ENCODE data around the gene RPL29. TPM values are rescaled to one million over a fixed set of nuclear protein-coding genes. Genes with fewer than 3 reads are reported as not detected.

The RPL29 gene
- total RNA-seq, 2 experiments from 2014 or later = 1,502 to 1,507 TPM

- Mint-ChIP-seq H3K27me3 (no peaks in the 10 kb centered on the region), H3K36me3 (peaks cover 2% of the 10 kb centered on the region), H3K4me3 (peak overlapping the region; percentile 72), H3K27ac (peak overlapping the region; percentile 30), H3K9me3 (no peaks in the 10 kb centered on the region), H3K4me1 (ENCODE audit: low read depth) (peaks cover 33% of the 10 kb centered on the region)
- intact Hi-C loops (cut with micrococcal nuclease) = loop anchor here (1.0 to 10.0 kb wide), 4 partner anchors 7 to 471 kb away; partner anchors contain the start of genes ACY1, DCAF1, RPL29 and TEX264
- DNase-seq = peak; percentile 53
- CTCF ChIA-PET = interaction anchor here (3.2 kb wide), 1 partner anchor 11 kb away, joined by 18 read pairs; no protein-coding TSS in a partner anchor
- POLR2A ChIA-PET = interaction anchor here (1.5 kb wide), 1 partner anchor 20 kb away, joined by 6 read pairs; the partner anchor contains the start of gene RPL29
These were observed 19.7 kb downstream of the RPL29 start for GRCh38 chr3:51975852-51976549.

GRCh38 chr3:51974963-51975851 is 20.5 kb downstream of the RPL29 start, which contains the start of gene ABHD14A:
ABHD14A (plus strand) TSS chr3:51975064; CDS start chr3:51975136, 72 bp downstream.
- peak; percentile 79 for DNase-seq
- ChIA-PET CTCF (interaction anchor here (0.6 to 4.0 kb wide), 9 partner anchors 8 to 147 kb away, joined by 3 to 64 read pairs (median 12); partner anchors contain the start of genes ACY1, DUSP7, PARP3 and RRP9), POLR2A (interaction anchor here (1.0 to 2.5 kb wide), 4 partner anchors 8 to 304 kb away, joined by 3 to 30 read pairs (median 12); partner anchors contain the start of genes ACY1, PARP3, RRP9 and WDR82)
- Mint-ChIP-seq H3K27ac (peak within 1 kb of the TSS; percentile 97), H3K27me3 (no peaks in the 10 kb centered on the region), H3K9me3 (no peaks in the 10 kb centered on the region), H3K4me3 (peak within 1 kb of the TSS; percentile 99), H3K4me1 (ENCODE audit: low read depth) (peaks cover 36% of the 10 kb centered on the region), H3K36me3 (peaks cover 2% of the 10 kb centered on the region)
- intact Hi-C loops (cut with micrococcal nuclease) = loop anchor here (1.0 to 10.0 kb wide), 5 partner anchors 8 to 470 kb away; partner anchors contain the start of genes ACY1, DCAF1, PARP3 and RPL29

- CTCF ChIA-PET = interaction anchor here (0.7 to 4.0 kb wide), 20 partner anchors 9 to 473 kb away, joined by 3 to 64 read pairs (median 6); partner anchors contain the start of genes ACY1, DUSP7, GPR62 and PARP3
- peaks cover 36% of the 10 kb centered on the region for H3K4me1 Mint-ChIP-seq (ENCODE audit: low read depth)
- H3K4me3 Mint-ChIP-seq = peak overlapping the region; percentile 99
- H3K9me3 Mint-ChIP-seq = no peaks in the 10 kb centered on the region
- POLR2A ChIA-PET = interaction anchor here (0.9 to 2.5 kb wide), 9 partner anchors 9 to 313 kb away, joined by 3 to 30 read pairs (median 4); partner anchors contain the start of genes ACY1, GLYCTK, PARP3 and RPL29
- peak; percentile 44 for DNase-seq
- intact Hi-C loops (cut with micrococcal nuclease) = loop anchor here (1.0 to 10.0 kb wide), 4 partner anchors 20 to 470 kb away; partner anchors contain the start of genes DCAF1, PARP3, RPL29 and TEX264
- peaks cover 2% of the 10 kb centered on the region for H3K36me3 Mint-ChIP-seq
- H3K27me3 Mint-ChIP-seq = no peaks in the 10 kb centered on the region
- H3K27ac Mint-ChIP-seq = peak overlapping the region; percentile 97
These were observed 21.3 kb downstream of the RPL29 start for GRCh38 chr3:51974277-51974962.

GRCh38 chr3:51971350-51971749 is 24.3 kb downstream of the RPL29 start:
- Mint-ChIP-seq H3K4me3 (no peak overlapping the region), H3K36me3 (peaks cover 2% of the 10 kb centered on the region), H3K27me3 (no peaks in the 10 kb centered on the region), H3K27ac (no peak overlapping the region), H3K9me3 (no peaks in the 10 kb centered on the region), H3K4me1 (ENCODE audit: low read depth) (peaks cover 33% of the 10 kb centered on the region)
- intact Hi-C loops (cut with micrococcal nuclease) = loop anchor here (10.0 kb wide), 2 partner anchors 297 to 467 kb away; partner anchors contain the start of genes DCAF1 and TEX264
- ChIA-PET POLR2A (interaction anchor here (1.5 kb wide), 1 partner anchor 24 kb away, joined by 3 read pairs; the partner anchor contains the start of gene RPL29), CTCF (interaction anchor here (4.0 kb wide), 1 partner anchor 29 kb away, joined by 64 read pairs; the partner anchor contains the start of genes PARP3 and RRP9)
- DNase-seq = no peak

- Mint-ChIP-seq H3K36me3 (peaks cover 2% of the 10 kb centered on the region), H3K27me3 (no peaks in the 10 kb centered on the region), H3K4me1 (ENCODE audit: low read depth) (peaks cover 34% of the 10 kb centered on the region), H3K9me3 (no peaks in the 10 kb centered on the region), H3K27ac (no peak overlapping the region), H3K4me3 (no peak overlapping the region)
- no peak for DNase-seq
- intact Hi-C loops (cut with micrococcal nuclease) = loop anchor here (10.0 kb wide), 2 partner anchors 296 to 466 kb away; partner anchors contain the start of genes DCAF1 and TEX264
- ChIA-PET POLR2A (interaction anchor here (1.5 to 1.9 kb wide), 2 partner anchors 11 to 25 kb away, joined by 3 to 12 read pairs; partner anchors contain the start of gene RPL29), CTCF (interaction anchor here (0.8 to 2.1 kb wide), 2 partner anchors 12 to 29 kb away, joined by 4 to 11 read pairs; partner anchors contain the start of genes PARP3 and RRP9)
These were observed 24.9 kb downstream of the RPL29 start for GRCh38 chr3:51970606-51971300.

GRCh38 chr3:51969841-51970240 is 25.9 kb downstream of the RPL29 start:
- no peaks in the 10 kb centered on the region for H3K27me3 Mint-ChIP-seq
- no peak overlapping the region for H3K4me3 Mint-ChIP-seq
- ChIA-PET CTCF (interaction anchor here (0.9 to 2.1 kb wide), 3 partner anchors 12 to 84 kb away, joined by 3 to 11 read pairs (median 3); partner anchors contain the start of genes PARP3 and RRP9), POLR2A (interaction anchor here (0.9 to 1.9 kb wide), 3 partner anchors 12 to 28 kb away, joined by 3 to 12 read pairs (median 3); partner anchors contain the start of genes PARP3, RPL29 and RRP9)
- H3K4me1 Mint-ChIP-seq (ENCODE audit: low read depth) = peaks cover 30% of the 10 kb centered on the region
- H3K27ac Mint-ChIP-seq = no peak overlapping the region
- peaks cover 2% of the 10 kb centered on the region for H3K36me3 Mint-ChIP-seq
- no peak for DNase-seq
- H3K9me3 Mint-ChIP-seq = no peaks in the 10 kb centered on the region
- intact Hi-C loops (cut with micrococcal nuclease) = loop anchor here (10.0 kb wide), 2 partner anchors 295 to 465 kb away; partner anchors contain the start of genes DCAF1 and TEX264

- peaks cover 27% of the 10 kb centered on the region for H3K4me1 Mint-ChIP-seq (ENCODE audit: low read depth)
- no peaks in the 10 kb centered on the region for H3K9me3 Mint-ChIP-seq
- CTCF ChIA-PET = interaction anchor here (0.9 to 2.1 kb wide), 3 partner anchors 13 to 85 kb away, joined by 3 to 11 read pairs (median 3); partner anchors contain the start of genes PARP3 and RRP9
- H3K27me3 Mint-ChIP-seq = no peaks in the 10 kb centered on the region
- intact Hi-C loops (cut with micrococcal nuclease) = no loop called here
- POLR2A ChIA-PET = interaction anchor here (0.9 to 1.9 kb wide), 3 partner anchors 13 to 27 kb away, joined by 3 to 12 read pairs (median 3); partner anchors contain the start of genes PARP3 and RRP9
- H3K27ac Mint-ChIP-seq = no peak overlapping the region
- peaks cover 2% of the 10 kb centered on the region for H3K36me3 Mint-ChIP-seq
- DNase-seq = no peak
- H3K4me3 Mint-ChIP-seq = no peak overlapping the region
These were observed 26.6 kb downstream of the RPL29 start for GRCh38 chr3:51968883-51969678.

GRCh38 chr3:51968170-51968775 is 27.4 kb downstream of the RPL29 start:
- peaks cover 23% of the 10 kb centered on the region for H3K4me1 Mint-ChIP-seq (ENCODE audit: low read depth)
- CTCF ChIA-PET = interaction anchor here (1.2 to 3.9 kb wide), 3 partner anchors 15 to 26 kb away, joined by 4 to 21 read pairs (median 11); partner anchors contain the start of genes ACY1, PARP3 and RRP9
- intact Hi-C loops (cut with micrococcal nuclease) = no loop called here
- no peak for DNase-seq
- POLR2A ChIA-PET = interaction anchor here (1.5 to 2.2 kb wide), 2 partner anchors 15 to 26 kb away, joined by 3 to 8 read pairs; partner anchors contain the start of gene ACY1
- peak overlapping the region; percentile 81 for H3K4me3 Mint-ChIP-seq
- peak overlapping the region; percentile 45 for H3K27ac Mint-ChIP-seq
- no peaks in the 10 kb centered on the region for H3K9me3 Mint-ChIP-seq
- no peaks in the 10 kb centered on the region for H3K36me3 Mint-ChIP-seq
- no peaks in the 10 kb centered on the region for H3K27me3 Mint-ChIP-seq

Data from activated CD4-positive, alpha-beta memory T cell treated with anti-CD3 and anti-CD28 coated beads for 36 hours (primary cell).